Cardiac fibroblast (primary cell): ENCODE data around the gene PIGB.

ENCODE experiments used
- DNase-seq, 2 donors: peaks; one replicate each; pipeline versions ENCODE4 v3.0.0 to v3.0.0-alpha.2; 2010; ENCODE audit warnings: low read depth in 2 of 2
- H3K4me3 ChIP-seq, 2 donors: replicated peaks in 1 of 2; 1 replicate in 1 of 2; 2 replicates in 1 of 2; pipeline ENCODE4 v1.5.1; 2011; ENCODE audit warnings: low read depth in 2 of 2, low read length in 2 of 2, mild to moderate bottlenecking in 2 of 2, moderate library complexity in 1 of 2
- TF ChIP-seq, protein P1 (sequence below): IDR thresholded peaks from one replicate; pipeline ENCODE4 v1.5.1; 2011; ENCODE audit warnings: low read depth, mild to moderate bottlenecking, low read length, inconsistent platforms

Gene PIGB

DNA sequence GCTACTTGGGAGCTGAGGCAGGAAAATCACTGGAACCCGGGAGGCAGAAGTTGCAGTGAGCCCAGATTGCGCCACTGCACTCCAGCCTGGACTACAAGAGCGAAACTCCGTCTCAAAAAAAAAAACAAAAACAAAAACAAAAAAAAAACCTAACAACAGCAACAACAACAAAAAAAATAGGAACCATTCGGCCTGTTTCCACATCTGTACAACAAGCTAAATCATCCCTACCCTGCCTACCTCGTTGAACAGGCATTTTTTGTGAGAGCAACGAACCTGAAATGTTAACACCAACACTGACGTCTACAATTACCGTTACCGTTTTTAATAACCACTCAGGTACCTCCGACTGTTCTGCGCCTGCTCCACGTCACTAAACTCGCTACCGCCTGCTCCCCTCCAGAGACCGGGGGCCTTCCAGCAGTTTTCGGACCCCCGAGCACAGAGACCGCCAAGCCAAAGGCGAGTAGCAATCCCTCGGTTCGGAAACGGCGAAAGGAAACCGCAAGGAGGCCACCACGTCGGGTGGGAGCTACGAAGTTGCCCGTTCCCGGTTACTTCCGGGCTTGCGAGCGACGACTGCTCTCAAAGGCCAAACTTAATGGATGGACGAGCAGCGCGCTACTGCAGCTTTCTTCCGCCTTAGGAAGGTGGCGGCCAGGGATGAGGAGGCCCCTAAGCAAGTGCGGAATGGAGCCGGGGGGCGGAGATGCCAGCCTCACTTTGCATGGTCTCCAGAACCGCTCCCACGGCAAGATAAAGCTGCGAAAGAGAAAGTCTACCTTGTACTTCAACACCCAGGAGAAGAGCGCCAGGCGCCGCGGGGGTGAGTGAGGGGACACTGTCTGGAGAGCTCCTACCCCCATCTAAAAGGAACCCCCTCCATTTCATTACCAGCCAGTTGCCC, at the start of gene PIGB, which contains the start of gene PIGBOS1:
Gene PIGB, plus strand, starts transcription at position 635 of the 907 bp plus-strand sequence. Its CDS starts 29 bp downstream, at position 664.
Gene PIGBOS1, minus strand, starts transcription at position 536 of the 907 bp plus-strand sequence. CDS start 1,331 bp downstream, outside the sequence.
- peak; percentile 92 to 93 for DNase-seq
- peak within 1 kb of the TSS; percentile 79 to 93 for H3K4me3 ChIP-seq
- TF ChIP-seq, protein P1, sequence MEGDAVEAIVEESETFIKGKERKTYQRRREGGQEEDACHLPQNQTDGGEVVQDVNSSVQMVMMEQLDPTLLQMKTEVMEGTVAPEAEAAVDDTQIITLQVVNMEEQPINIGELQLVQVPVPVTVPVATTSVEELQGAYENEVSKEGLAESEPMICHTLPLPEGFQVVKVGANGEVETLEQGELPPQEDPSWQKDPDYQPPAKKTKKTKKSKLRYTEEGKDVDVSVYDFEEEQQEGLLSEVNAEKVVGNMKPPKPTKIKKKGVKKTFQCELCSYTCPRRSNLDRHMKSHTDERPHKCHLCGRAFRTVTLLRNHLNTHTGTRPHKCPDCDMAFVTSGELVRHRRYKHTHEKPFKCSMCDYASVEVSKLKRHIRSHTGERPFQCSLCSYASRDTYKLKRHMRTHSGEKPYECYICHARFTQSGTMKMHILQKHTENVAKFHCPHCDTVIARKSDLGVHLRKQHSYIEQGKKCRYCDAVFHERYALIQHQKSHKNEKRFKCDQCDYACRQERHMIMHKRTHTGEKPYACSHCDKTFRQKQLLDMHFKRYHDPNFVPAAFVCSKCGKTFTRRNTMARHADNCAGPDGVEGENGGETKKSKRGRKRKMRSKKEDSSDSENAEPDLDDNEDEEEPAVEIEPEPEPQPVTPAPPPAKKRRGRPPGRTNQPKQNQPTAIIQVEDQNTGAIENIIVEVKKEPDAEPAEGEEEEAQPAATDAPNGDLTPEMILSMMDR, result no peak

DNA sequence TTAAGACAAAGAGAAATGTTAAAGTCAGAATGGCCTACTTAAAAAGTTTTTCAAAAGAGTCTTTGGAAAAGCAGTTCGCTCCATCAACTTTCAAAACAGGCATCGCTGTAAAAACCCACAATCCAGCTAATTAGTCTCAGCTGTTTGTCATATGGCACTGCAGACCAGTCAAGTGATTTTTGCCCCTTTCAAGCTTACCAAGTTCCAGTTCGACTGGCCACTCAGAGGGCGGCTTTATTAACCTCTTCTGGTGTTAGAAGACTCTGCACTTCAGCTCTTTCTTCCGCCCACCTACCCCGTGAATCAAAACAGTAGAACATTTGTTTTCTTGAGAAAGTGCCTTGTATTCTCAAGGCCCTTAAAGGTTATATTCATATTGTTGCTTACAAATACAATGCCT, 48.7 kb upstream of the PIGB start:
- TF ChIP-seq, protein P1, result no peak
- DNase-seq, result no peak
- no peak overlapping the region for H3K4me3 ChIP-seq

DNA sequence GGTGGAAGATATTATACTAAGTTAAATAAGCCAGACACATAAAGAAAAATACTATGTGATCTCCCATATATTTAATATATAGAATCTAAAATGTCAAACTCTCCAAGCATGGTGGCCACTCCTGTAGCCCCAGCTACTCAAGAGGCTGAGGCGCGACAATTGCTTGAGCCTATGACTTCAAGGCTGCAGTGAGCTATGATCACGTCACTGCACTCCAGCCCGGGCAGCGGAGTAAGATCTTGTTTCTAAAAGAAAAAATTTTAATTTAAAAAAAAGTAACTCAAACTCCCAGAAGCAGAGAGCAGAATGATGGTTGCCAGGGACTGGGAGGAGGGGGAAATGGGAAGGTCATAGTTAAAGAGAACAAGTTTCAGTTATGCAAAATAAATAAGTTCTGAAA, 42.7 kb upstream of the PIGB start:
- no peak overlapping the region for H3K4me3 ChIP-seq
- TF ChIP-seq, protein P1, result no peak
- no peak for DNase-seq

DNA sequence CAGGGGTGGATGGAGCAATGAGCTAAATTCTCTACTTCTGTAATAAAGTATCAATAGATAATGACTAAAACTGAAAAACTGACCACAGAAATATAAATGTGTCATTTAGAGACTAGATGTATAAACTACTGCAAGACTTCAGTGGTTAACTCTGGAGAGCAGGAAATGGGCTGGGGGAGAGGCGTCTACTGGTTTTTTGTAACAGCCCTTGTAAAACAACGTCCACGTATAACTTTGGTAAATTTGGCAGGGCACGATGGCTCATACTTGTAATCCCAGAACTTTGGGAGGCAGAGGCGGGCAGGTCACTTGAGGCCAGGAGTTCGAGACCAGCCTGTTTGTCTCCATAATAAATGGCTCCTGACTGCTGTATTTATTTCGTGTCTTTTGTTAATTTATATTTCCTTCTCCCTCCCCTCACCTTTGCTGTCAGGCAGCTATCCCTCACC, 41.9 kb upstream of the PIGB start:
- TF ChIP-seq, protein P1, result no peak
- no peak overlapping the region for H3K4me3 ChIP-seq
- no peak for DNase-seq

DNA sequence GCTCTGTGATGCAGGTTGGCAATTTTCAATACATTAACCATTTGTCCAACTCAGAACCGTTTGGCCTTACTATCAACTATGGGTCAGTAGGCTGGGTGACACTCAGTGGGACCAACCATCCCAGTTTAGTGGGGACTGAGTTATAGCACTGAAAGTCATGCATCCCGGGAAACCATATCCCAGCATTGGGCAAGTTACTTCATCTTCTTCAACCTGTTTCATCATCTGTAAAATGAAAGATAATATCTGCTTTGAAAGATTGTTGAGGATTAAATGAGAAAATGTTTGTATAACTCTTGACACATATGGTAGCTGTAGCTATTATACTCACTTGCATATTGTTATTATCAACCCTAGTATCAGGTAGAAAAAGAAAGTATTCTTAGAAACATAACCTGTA, 41.3 kb upstream of the PIGB start:
- DNase-seq, result no peak
- TF ChIP-seq, protein P1, result no peak
- no peak overlapping the region for H3K4me3 ChIP-seq

DNA sequence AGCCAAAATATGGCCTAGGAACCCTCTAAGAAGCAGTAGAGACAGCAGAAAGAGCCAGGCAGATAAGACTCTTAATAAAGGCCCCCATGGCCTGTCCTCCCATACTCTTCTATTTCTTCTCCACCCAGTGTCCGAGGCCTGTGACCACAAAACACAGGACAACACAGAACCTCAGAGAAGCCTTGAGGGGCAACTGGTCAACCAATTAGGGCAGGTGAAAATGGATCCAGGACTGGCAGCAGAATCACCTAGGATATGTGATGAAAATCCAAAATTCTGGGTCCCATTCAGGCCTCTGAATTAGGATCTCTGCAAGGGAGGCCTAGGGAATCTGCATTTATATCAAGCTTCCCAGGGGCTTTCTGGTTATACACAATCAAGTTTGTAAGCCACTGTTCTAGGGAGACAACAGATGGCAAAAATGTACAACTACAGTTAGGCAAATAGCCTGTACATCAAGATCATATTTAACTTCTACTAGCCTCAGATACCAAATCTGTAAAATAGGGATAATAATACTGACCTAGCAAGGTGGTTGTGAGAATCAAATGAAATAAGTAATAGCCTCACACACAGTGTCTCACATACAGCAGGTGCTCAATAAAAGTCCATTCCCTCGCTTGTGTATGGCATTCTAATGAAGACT, 39.8 kb upstream of the PIGB start:
- TF ChIP-seq, protein P1, result no peak
- no peak overlapping the region for H3K4me3 ChIP-seq
- DNase-seq, result no peak
